ENCODE measurements around the gene GABRG3. TPM values are rescaled to one million over a fixed set of nuclear protein-coding genes. Genes with fewer than 3 reads are reported as not detected.

Gene GABRG3
- total and polyA plus RNA-seq, 2 donors (not counting 3 experiments of a cell fraction or from before 2014, with no cell fraction given): not detected

DNA sequence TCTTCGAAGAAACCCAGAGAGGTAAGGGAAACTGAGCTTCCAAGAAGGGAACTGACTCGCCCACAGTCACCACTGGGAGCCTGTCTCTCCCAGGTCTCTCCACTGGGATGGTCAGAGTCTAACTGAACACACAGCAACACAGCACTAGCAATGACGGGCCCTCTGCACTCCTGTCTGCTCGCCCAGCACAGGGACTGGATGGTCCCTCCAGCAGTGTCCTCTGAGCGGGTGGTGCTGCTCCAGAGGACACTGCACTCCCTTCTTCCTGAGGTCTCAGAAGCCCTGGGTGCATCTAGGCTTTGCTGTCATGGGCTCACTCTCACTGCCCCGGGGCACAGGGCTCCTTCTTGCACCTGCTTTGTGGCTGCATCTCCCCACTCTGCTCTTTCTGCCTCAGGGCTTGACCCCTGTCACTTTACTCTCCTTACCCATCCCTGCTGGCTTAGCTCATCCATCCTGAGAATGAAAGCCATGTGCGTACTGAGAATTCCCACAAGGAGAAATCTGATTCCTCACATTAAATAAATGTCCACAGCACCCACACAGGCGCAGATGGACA, 356.6 kb downstream of the GABRG3 start:
- H3K9me3 ChIP-seq (replicated peaks; ENCODE audit: control insufficient read depth, insufficient read depth, low read length): peaks cover 11% of the 10 kb centered on the region
- ChIA-PET POLR2A (no interaction called here), CTCF (no interaction called here)
- H3K4me2 ChIP-seq (ENCODE audit: insufficient read depth, low read length): no peak overlapping the region
- H3K27me3 ChIP-seq (ENCODE audit: control insufficient read depth in 2 of 2, insufficient read depth in 2 of 2, low read length in 2 of 2): no peaks in the 10 kb centered on the region
- H2AFZ ChIP-seq (ENCODE audit: low read depth, low read length): no peak overlapping the region
- H3K36me3 ChIP-seq (ENCODE audit: control insufficient read depth in 2 of 2, extremely low read depth in 1 of 2, insufficient read depth in 2 of 2, low read length in 2 of 2): no peaks in the 10 kb centered on the region
- no peaks in the 10 kb centered on the region for H4K20me1 ChIP-seq (replicated peaks; ENCODE audit: control insufficient read depth, extremely low read depth, insufficient read depth, low read length)
- DNase-seq (ENCODE audit: low read depth, low spot score) (no peak), FAIRE-seq (no peak)
- H3K9ac ChIP-seq (replicated peaks; ENCODE audit: extremely low read depth, insufficient read depth, low read length): no peak overlapping the region
- no peaks in the 10 kb centered on the region for H3K9me1 ChIP-seq (replicated peaks; ENCODE audit: control insufficient read depth, extremely low read depth, insufficient read depth, low read length)
- no peak overlapping the region for H3K4me3 ChIP-seq (replicated peaks in 1 of 3; ENCODE audit: insufficient read depth in 1 of 3, low read depth in 1 of 3, low read length in 3 of 3)
- intact Hi-C loops (cut with micrococcal nuclease): no loop called here
- dilution Hi-C loops (cut with MboI; ENCODE audit: extremely low pct_ligation_motif_present, low sequenced_read_pairs): no loop called here
- no peaks in the 10 kb centered on the region for H3K4me1 ChIP-seq (ENCODE audit: control insufficient read depth, extremely low read depth, insufficient read depth, low read length)
- no peaks in the 10 kb centered on the region for H3K79me2 ChIP-seq (ENCODE audit: control insufficient read depth, insufficient read depth, low read length)
- no TSS peak for BruUV-seq (replicated peaks)
- TF ChIP-seq FOS (IDR thresholded peaks at IDR 0.05; ENCODE audit: borderline replicate concordance, insufficient read depth, low read length) (no peak), POLR2AphosphoS5 (IDR thresholded peaks at IDR 0.05; ENCODE audit: insufficient read depth, low read depth, low read length) (no peak), JUN (IDR thresholded peaks at IDR 0.05; ENCODE audit: borderline replicate concordance, insufficient read depth, insufficient read length, low read depth) (no peak), EZH2 (IDR thresholded peaks at IDR 0.05; ENCODE audit: borderline replicate concordance, low read depth, low read length, severe bottlenecking) (no peak), GATA2 (IDR thresholded peaks at IDR 0.05; ENCODE audit: insufficient read depth, insufficient read length, low read depth, low read length) (no peak), POLR2A (IDR thresholded peaks at IDR 0.05; ENCODE audit: low read depth, low read length) (no peak), MYC (IDR thresholded peaks at IDR 0.05; ENCODE audit: low read depth, low read length) (no peak)
- TF ChIP-seq, protein P1, sequence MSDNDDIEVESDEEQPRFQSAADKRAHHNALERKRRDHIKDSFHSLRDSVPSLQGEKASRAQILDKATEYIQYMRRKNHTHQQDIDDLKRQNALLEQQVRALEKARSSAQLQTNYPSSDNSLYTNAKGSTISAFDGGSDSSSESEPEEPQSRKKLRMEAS (IDR thresholded peaks at IDR 0.05; ENCODE audit: insufficient read depth, insufficient read length): no peak
- TF ChIP-seq, protein P2, sequence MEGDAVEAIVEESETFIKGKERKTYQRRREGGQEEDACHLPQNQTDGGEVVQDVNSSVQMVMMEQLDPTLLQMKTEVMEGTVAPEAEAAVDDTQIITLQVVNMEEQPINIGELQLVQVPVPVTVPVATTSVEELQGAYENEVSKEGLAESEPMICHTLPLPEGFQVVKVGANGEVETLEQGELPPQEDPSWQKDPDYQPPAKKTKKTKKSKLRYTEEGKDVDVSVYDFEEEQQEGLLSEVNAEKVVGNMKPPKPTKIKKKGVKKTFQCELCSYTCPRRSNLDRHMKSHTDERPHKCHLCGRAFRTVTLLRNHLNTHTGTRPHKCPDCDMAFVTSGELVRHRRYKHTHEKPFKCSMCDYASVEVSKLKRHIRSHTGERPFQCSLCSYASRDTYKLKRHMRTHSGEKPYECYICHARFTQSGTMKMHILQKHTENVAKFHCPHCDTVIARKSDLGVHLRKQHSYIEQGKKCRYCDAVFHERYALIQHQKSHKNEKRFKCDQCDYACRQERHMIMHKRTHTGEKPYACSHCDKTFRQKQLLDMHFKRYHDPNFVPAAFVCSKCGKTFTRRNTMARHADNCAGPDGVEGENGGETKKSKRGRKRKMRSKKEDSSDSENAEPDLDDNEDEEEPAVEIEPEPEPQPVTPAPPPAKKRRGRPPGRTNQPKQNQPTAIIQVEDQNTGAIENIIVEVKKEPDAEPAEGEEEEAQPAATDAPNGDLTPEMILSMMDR (IDR thresholded peaks at IDR 0.05; ENCODE audit: extremely low read depth in 1 of 2, insufficient read depth in 1 of 2, low read depth in 1 of 2, low read length in 2 of 2): no peak
- H3K27ac ChIP-seq (ENCODE audit: insufficient read depth, low read depth, low read length): no peak overlapping the region

Measured in endothelial cell of umbilical vein (primary cell).